K562 (cell line): Measurements from ENCODE around the gene NTM. TPM values are rescaled to one million over a fixed set of nuclear protein-coding genes. Genes with fewer than 3 reads are reported as not detected.

ENCODE experiments used
- ATAC-seq: fragments of 200-7000 bp; cut with Tn5 transposase; 3 replicates; pipeline ENCODE4 v1.9.1; 2020; ENCODE audit warnings: moderate library complexity
- BruUV-seq: library from RNA; stranded (reverse); fragments of 400-500 nt; replicated peaks from 2 replicates; lab custom pipeline; 2021; lab: Mats Ljungman, UMichigan
- CTCF ChIA-PET: fragments of 300-600 bp; formaldehyde crosslinking; extraction: SDS; loops from one replicate; lab custom pipeline; 2021; ENCODE audit warnings: low intra/inter-chr PET ratio; lab: Yijun Ruan, JAX
- POLR2A ChIA-PET: fragments of 300-600, 350-650 bp; sonication (Branson Sonifier 250); formaldehyde crosslinking; extraction: SDS; loops from one replicate; lab custom pipeline; 2021; ENCODE audit warnings: antibody characterized with exemption, inconsistent platforms; lab: Yijun Ruan, JAX
- DNase-seq, 4 experiments: peaks; one replicate each; pipeline versions ENCODE4 v3.0.0 to v3.0.0-alpha.2; 2011 to 2018; ENCODE audit warnings: low spot score in 3 of 4, mixed read lengths in 3 of 4; ENCODE audit errors: extremely low read depth in 1 of 4
- FAIRE-seq: peaks from 2 replicates; lab custom pipeline; 2011; peaks lifted over from hg19 to GRCh38; lab: Jason Lieb, UNC
- H2AFZ ChIP-seq: 2 replicates; pipeline ENCODE4 v1.6.0; 2011; ENCODE audit warnings: low read depth, low read length, control low read depth, inconsistent platforms
- H3K27ac ChIP-seq: fragments of 200-600 bp; 3 replicates; pipeline ENCODE4 v1.8.0; 2011; ENCODE audit warnings: low read depth, mild to moderate bottlenecking, control low read depth, inconsistent platforms, low read length, moderate library complexity, mixed read lengths; ENCODE audit errors: extremely low read depth
- H3K27me3 ChIP-seq, 2 experiments: fragments of 300-600 bp in 1 of 2; 2 replicates in 1 of 2; 3 replicates in 1 of 2; pipeline versions ENCODE4 v1.6.0 to v1.8.0; 2011; ENCODE audit warnings: inconsistent platforms in 2 of 2, low read length in 2 of 2, mild to moderate bottlenecking in 1 of 2, mixed read lengths in 1 of 2, moderate library complexity in 1 of 2; ENCODE audit not compliant: control insufficient read depth in 2 of 2, insufficient read depth in 2 of 2
- H3K36me3 ChIP-seq: fragments of 300-600 bp; 3 replicates; pipeline ENCODE4 v1.8.0; 2011; ENCODE audit warnings: mild to moderate bottlenecking, low read length, inconsistent platforms; ENCODE audit not compliant: control insufficient read depth, insufficient read depth
- H3K4me1 ChIP-seq, 2 experiments: fragments of 200-600 bp in 1 of 2; replicated peaks in 1 of 2; 2 replicates in 1 of 2; 3 replicates in 1 of 2; pipeline versions ENCODE4 v1.5.1 to v1.8.0; 2011; ENCODE audit warnings: inconsistent platforms in 2 of 2, low read length in 2 of 2, mild to moderate bottlenecking in 1 of 2, mixed read lengths in 1 of 2, moderate library complexity in 1 of 2; ENCODE audit not compliant: control insufficient read depth in 2 of 2, insufficient read depth in 2 of 2
- H3K4me2 ChIP-seq: 2 replicates; pipeline ENCODE4 v1.6.1; 2011; ENCODE audit warnings: low read length, control low read depth, inconsistent platforms, mixed read lengths; ENCODE audit not compliant: insufficient read depth
- H3K4me3 ChIP-seq: fragments of 200-600 bp; sonication (generic), shearing (Covaris generic); 2 replicates; pipeline ENCODE4 v1.5.1; 2016; ENCODE audit warnings: control low read depth, inconsistent platforms
- H3K79me2 ChIP-seq: fragments of 200-600 bp; 3 replicates; pipeline ENCODE4 v1.8.0; 2011; ENCODE audit warnings: low read length, inconsistent platforms; ENCODE audit not compliant: control insufficient read depth, insufficient read depth
- H3K9ac ChIP-seq, 2 experiments: 2 replicates each; pipeline versions ENCODE4 v1.6.0 to v1.6.1; 2011; ENCODE audit warnings: low read depth in 2 of 2, low read length in 2 of 2, control low read depth in 1 of 2, inconsistent platforms in 1 of 2, mild to moderate bottlenecking in 1 of 2, mixed read lengths in 1 of 2; ENCODE audit not compliant: insufficient read depth in 1 of 2
- H3K9me1 ChIP-seq: one replicate; pipeline ENCODE4 v1.6.0; 2011; ENCODE audit warnings: inconsistent platforms, mild to moderate bottlenecking, low read length, moderate library complexity; ENCODE audit not compliant: control insufficient read depth, insufficient read depth
- H3K9me3 ChIP-seq: replicated peaks from 2 replicates; pipeline ENCODE4 v1.5.1; 2011; ENCODE audit warnings: low read depth, low read length, inconsistent platforms; ENCODE audit not compliant: control insufficient read depth, insufficient read depth
- H4K20me1 ChIP-seq: replicated peaks from 2 replicates; pipeline ENCODE4 v1.6.1; 2011; ENCODE audit warnings: low read length, inconsistent platforms, mixed read lengths; ENCODE audit not compliant: control insufficient read depth, insufficient read depth
- CREB3L1 ChIP-seq: fragments of 450-650 bp; IDR thresholded peaks from 2 replicates; pipeline ENCODE4 v1.6.1; 2014; ENCODE audit warnings: low read depth, mild to moderate bottlenecking, moderate library complexity, borderline replicate concordance
- FOXJ2 ChIP-seq: fragments of 200-800 bp; sonication (Bioruptor generic); IDR thresholded peaks from 2 replicates; pipeline ENCODE4 v1.6.1; 2016; ENCODE audit warnings: missing genetic modification characterization, missing compliant biosample characterization
- TAF1 ChIP-seq: IDR thresholded peaks from 2 replicates; pipeline ENCODE4 v1.6.1; 2011; ENCODE audit warnings: mild to moderate bottlenecking, low read length, moderate library complexity; ENCODE audit not compliant: insufficient read depth, control insufficient read depth, severe bottlenecking; ENCODE audit errors: extremely low read depth
- TCF3 ChIP-seq: sonication (generic); formaldehyde crosslinking; IDR thresholded peaks from 2 replicates; pipeline ENCODE4 v1.4.0; 2020; ENCODE audit warnings: mild to moderate bottlenecking, missing genetic modification reagents
- ZFP36 ChIP-seq: fragments of 150-350 bp; IDR thresholded peaks from 2 replicates; pipeline ENCODE4 v1.6.1; 2018; ENCODE audit warnings: low read length, low read depth; ENCODE audit not compliant: partially characterized antibody
- ZNF699 ChIP-seq: fragments of 250-450 bp; sonication (Bioruptor Pico); IDR thresholded peaks from 2 replicates; pipeline ENCODE4 v1.8.0; 2021; ENCODE audit warnings: mild to moderate bottlenecking, moderate library complexity; ENCODE audit not compliant: insufficient replicate concordance
- WGBS: fragments of 100-300 bp; shearing (Covaris generic); methylation state at CpG from one replicate; pipeline ENCODE4 v1.1.6; 2016; ENCODE audit warnings: low coverage, mixed read lengths; ENCODE audit not compliant: insufficient coverage; ENCODE audit errors: missing lambda C conversion rate; 5-methylcytosine and 5-hydroxymethylcytosine counted together
- in situ Hi-C: fragments of 300-500 bp; cut with MboI; formaldehyde crosslinking; loops from 4 replicates; pipeline ENCODE4 v1.15.0; 2018; ENCODE audit warnings: inconsistent platforms, mixed read lengths
- intact Hi-C: fragments of 100-400 bp; cut with micrococcal nuclease; formaldehyde crosslinking; loops from 2 replicates; pipeline ENCODE4 v1.14.2; 2022
- polyA plus RNA-seq, 8 experiments: library from polyadenylated mRNA; depleted of rRNA in 4 of 8; stranded (reverse) in 5 of 8; unstranded in 3 of 8; fragments of >200 nt; fragmentation: Nextera tagmentation in 2 of 8; fragmentation: Illumina TruSeq in 1 of 8; extraction: Ambion mirVana in 2 of 8; extraction: Trizol in 1 of 8; gene quantifications; 2 replicates each; pipeline versions ENCODE4 v1.2.1 to v1.2.3, GENCODE V29; 2011 to 2014; ENCODE audit warnings: inconsistent platforms in 1 of 8, missing spikeins in 1 of 8
- total RNA-seq, 7 experiments: library from RNA; depleted of rRNA in 6 of 7; stranded (reverse); fragments of >200 nt in 6 of 7; fragmentation: Illumina TruSeq in 2 of 7; extraction: Trizol in 2 of 7; gene quantifications; 2 replicates each; pipeline versions ENCODE4 v1.2.1 to v1.2.3, GENCODE V29; 2011 to 2021; ENCODE audit warnings: low replicate concordance in 1 of 7
- TF ChIP-seq, protein P1 (sequence below), 3 experiments: IDR thresholded peaks in 2 of 3; conservative IDR thresholded peaks in 1 of 3; 2 replicates each; pipeline ENCODE4 v1.5.1; 2011 to 2012; ENCODE audit warnings: low read length in 3 of 3, mild to moderate bottlenecking in 3 of 3, control low read depth in 2 of 3, improper control_type of control experiment in 1 of 3, inconsistent platforms in 1 of 3, low read depth in 1 of 3, mixed read lengths in 1 of 3, moderate library complexity in 1 of 3; ENCODE audit not compliant: insufficient read depth in 2 of 3
- TF ChIP-seq, protein P2 (sequence below): fragments of 250-450 bp; sonication (Bioruptor Pico); IDR thresholded peaks from 2 replicates; pipeline ENCODE4 v1.8.0; 2021; ENCODE audit warnings: moderate library complexity, mild to moderate bottlenecking, inconsistent platforms
- TF ChIP-seq, protein P3 (sequence below), 3 experiments: fragments of 200-800 bp in 1 of 3; sonication (Bioruptor generic) in 1 of 3; sonication (generic) in 1 of 3; formaldehyde crosslinking in 1 of 3; IDR thresholded peaks; 2 replicates each; pipeline versions ENCODE4 v1.6.1 to v1.8.0; 2016 to 2022; ENCODE audit warnings: mild to moderate bottlenecking in 2 of 3, missing compliant biosample characterization in 2 of 3, missing genetic modification characterization in 2 of 3, missing genetic modification reagents in 1 of 3
- TF ChIP-seq, protein P4 (sequence below): fragments of 450-650 bp; IDR thresholded peaks from 2 replicates; pipeline ENCODE4 v1.6.1; 2016; ENCODE audit warnings: borderline replicate concordance
- TF ChIP-seq, protein P5 (sequence below), 2 experiments: fragments of 450-650 bp; IDR thresholded peaks; 2 replicates each; pipeline ENCODE4 v1.6.1; 2016
- TF ChIP-seq, protein P6 (sequence below): sonication (generic); formaldehyde crosslinking; IDR thresholded peaks from 2 replicates; pipeline ENCODE4 v1.9.0; 2022; ENCODE audit warnings: mild to moderate bottlenecking, missing genetic modification reagents

NTM gene
- total and polyA plus RNA-seq, 9 of the 15 experiments (the other 6 are each of a cell fraction or from before 2014, with no cell fraction given), result not detected

DNA sequence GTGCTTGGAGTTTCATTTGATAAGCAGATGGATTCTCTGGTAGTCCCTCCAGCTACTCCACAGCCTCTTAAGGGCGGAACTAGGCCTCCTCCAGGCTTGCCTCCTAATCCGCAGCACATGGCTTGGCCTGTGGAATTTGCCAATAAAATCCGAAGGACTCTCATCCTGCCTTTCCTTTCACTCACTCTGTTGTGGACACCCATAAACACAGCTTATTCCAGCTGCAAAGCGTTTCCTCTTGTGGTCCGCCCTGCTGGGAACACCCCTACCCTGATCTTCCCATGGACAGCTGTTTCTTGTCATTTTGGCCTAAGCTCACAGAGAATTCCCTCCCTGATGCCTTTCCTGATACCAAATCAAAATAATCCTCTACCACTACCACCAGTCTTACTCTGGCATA is 546.2 kb downstream of the NTM start:
- intact Hi-C loops, result no loop called here
- H3K79me2 ChIP-seq, result no peaks in the 10 kb centered on the region
- no peak overlapping the region for H3K27ac ChIP-seq
- ATAC-seq (no peak), DNase-seq (no peak), FAIRE-seq (no peak)
- in situ Hi-C loops, result no loop called here
- no peak overlapping the region for H3K4me2 ChIP-seq
- no peaks in the 10 kb centered on the region for H4K20me1 ChIP-seq
- H3K9ac ChIP-seq, result no peak overlapping the region
- H3K4me3 ChIP-seq, result no peak overlapping the region
- WGBS, result 3% methylated on average over 5 of the region's 5 CpGs
- no peaks in the 10 kb centered on the region for H3K36me3 ChIP-seq
- H3K27me3 ChIP-seq, result no peaks in the 10 kb centered on the region
- CTCF ChIA-PET, result no interaction called here
- H3K4me1 ChIP-seq, result no peaks in the 10 kb centered on the region
- H2AFZ ChIP-seq, result no peak overlapping the region
- H3K9me1 ChIP-seq, result no peaks in the 10 kb centered on the region
- H3K9me3 ChIP-seq, result no peaks in the 10 kb centered on the region
- POLR2A ChIA-PET, result no interaction called here
- BruUV-seq, result no TSS peak
- TF ChIP-seq TAF1, result no peak
- TF ChIP-seq, protein P1, sequence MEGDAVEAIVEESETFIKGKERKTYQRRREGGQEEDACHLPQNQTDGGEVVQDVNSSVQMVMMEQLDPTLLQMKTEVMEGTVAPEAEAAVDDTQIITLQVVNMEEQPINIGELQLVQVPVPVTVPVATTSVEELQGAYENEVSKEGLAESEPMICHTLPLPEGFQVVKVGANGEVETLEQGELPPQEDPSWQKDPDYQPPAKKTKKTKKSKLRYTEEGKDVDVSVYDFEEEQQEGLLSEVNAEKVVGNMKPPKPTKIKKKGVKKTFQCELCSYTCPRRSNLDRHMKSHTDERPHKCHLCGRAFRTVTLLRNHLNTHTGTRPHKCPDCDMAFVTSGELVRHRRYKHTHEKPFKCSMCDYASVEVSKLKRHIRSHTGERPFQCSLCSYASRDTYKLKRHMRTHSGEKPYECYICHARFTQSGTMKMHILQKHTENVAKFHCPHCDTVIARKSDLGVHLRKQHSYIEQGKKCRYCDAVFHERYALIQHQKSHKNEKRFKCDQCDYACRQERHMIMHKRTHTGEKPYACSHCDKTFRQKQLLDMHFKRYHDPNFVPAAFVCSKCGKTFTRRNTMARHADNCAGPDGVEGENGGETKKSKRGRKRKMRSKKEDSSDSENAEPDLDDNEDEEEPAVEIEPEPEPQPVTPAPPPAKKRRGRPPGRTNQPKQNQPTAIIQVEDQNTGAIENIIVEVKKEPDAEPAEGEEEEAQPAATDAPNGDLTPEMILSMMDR (IDR thresholded peaks at IDR 0.05 in 2 of 3, conservative IDR thresholded peaks at IDR 0.05 in 1 of 3; ENCODE audit: insufficient read depth in 2 of 3, low read depth in 1 of 3, low read length in 3 of 3), result no peak
- TF ChIP-seq CREB3L1, result no peak
- TF ChIP-seq, protein P2, sequence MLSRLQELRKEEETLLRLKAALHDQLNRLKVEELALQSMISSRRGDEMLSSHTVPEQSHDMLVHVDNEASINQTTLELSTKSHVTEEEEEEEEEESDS, result no peak
- TF ChIP-seq, protein P3, sequence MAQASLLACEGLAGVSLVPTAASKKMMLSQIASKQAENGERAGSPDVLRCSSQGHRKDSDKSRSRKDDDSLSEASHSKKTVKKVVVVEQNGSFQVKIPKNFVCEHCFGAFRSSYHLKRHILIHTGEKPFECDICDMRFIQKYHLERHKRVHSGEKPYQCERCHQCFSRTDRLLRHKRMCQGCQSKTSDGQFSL (CRISPR knock-in tag; IDR thresholded peaks at IDR 0.05), result no peak
- TF ChIP-seq, protein P3 (tag; IDR thresholded peaks at IDR 0.05), result no peak
- TF ChIP-seq, protein P4, sequence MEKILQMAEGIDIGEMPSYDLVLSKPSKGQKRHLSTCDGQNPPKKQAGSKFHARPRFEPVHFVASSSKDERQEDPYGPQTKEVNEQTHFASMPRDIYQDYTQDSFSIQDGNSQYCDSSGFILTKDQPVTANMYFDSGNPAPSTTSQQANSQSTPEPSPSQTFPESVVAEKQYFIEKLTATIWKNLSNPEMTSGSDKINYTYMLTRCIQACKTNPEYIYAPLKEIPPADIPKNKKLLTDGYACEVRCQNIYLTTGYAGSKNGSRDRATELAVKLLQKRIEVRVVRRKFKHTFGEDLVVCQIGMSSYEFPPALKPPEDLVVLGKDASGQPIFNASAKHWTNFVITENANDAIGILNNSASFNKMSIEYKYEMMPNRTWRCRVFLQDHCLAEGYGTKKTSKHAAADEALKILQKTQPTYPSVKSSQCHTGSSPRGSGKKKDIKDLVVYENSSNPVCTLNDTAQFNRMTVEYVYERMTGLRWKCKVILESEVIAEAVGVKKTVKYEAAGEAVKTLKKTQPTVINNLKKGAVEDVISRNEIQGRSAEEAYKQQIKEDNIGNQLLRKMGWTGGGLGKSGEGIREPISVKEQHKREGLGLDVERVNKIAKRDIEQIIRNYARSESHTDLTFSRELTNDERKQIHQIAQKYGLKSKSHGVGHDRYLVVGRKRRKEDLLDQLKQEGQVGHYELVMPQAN, result no peak
- no peak for TF ChIP-seq ZNF699 (CRISPR knock-in tag)
- no peak for TF ChIP-seq TCF3 (CRISPR knock-in tag)
- no peak for TF ChIP-seq ZFP36
- TF ChIP-seq, protein P5, sequence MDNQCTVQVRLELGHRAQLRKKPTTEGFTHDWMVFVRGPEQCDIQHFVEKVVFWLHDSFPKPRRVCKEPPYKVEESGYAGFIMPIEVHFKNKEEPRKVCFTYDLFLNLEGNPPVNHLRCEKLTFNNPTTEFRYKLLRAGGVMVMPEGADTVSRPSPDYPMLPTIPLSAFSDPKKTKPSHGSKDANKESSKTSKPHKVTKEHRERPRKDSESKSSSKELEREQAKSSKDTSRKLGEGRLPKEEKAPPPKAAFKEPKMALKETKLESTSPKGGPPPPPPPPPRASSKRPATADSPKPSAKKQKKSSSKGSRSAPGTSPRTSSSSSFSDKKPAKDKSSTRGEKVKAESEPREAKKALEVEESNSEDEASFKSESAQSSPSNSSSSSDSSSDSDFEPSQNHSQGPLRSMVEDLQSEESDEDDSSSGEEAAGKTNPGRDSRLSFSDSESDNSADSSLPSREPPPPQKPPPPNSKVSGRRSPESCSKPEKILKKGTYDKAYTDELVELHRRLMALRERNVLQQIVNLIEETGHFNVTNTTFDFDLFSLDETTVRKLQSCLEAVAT (IDR thresholded peaks at IDR 0.05), result no peak
- no peak for TF ChIP-seq FOXJ2 (tag)
- TF ChIP-seq, protein P6, sequence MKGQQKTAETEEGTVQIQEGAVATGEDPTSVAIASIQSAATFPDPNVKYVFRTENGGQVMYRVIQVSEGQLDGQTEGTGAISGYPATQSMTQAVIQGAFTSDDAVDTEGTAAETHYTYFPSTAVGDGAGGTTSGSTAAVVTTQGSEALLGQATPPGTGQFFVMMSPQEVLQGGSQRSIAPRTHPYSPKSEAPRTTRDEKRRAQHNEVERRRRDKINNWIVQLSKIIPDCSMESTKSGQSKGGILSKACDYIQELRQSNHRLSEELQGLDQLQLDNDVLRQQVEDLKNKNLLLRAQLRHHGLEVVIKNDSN (CRISPR knock-in tag), result no peak
